OCI-LY3 (cell line): ENCODE results near the gene TLE5.

Source experiments
- H2AFZ ChIP-seq: fragments of 200-600, 300-600 bp; shearing (Covaris generic); 2 replicates; pipeline ENCODE4 v1.6.0; 2014; ENCODE audit warnings: antibody characterized with exemption, low read depth, low read length
- H3K27ac ChIP-seq: fragments of 200-600, 300-600 bp; sonication (generic); 2 replicates; pipeline ENCODE4 v1.5.1; 2014; ENCODE audit warnings: mild to moderate bottlenecking, low read length, moderate library complexity, mixed read lengths
- H3K27me3 ChIP-seq: fragments of 200-600, 300-600 bp; sonication (generic); 2 replicates; pipeline ENCODE4 v1.6.1; 2014; ENCODE audit warnings: low read depth, low read length, mixed read lengths
- H3K36me3 ChIP-seq: fragments of 200-600, 300-600 bp; sonication (generic); replicated peaks from 2 replicates; pipeline ENCODE3; 2014; ENCODE audit warnings: low read depth, low read length, mixed read lengths
- H3K4me1 ChIP-seq: fragments of 300-600, 200-600 bp; sonication (generic); 2 replicates; pipeline ENCODE4 v1.6.1; 2014; ENCODE audit warnings: low read length, mixed read lengths
- H3K4me2 ChIP-seq: fragments of 200-600, 300-600 bp; sonication (generic); 2 replicates; pipeline ENCODE4 v1.6.1; 2014; ENCODE audit warnings: low read length, mixed read lengths
- H3K4me3 ChIP-seq: fragments of 300-600, 200-600 bp; sonication (generic); 2 replicates; pipeline ENCODE4 v1.5.1; 2014; ENCODE audit warnings: antibody characterized with exemption, mild to moderate bottlenecking, low read length, moderate library complexity
- H3K79me2 ChIP-seq: fragments of 300-600, 200-600 bp; shearing (Covaris generic); 2 replicates; pipeline ENCODE4 v1.6.1; 2014; ENCODE audit warnings: mild to moderate bottlenecking, low read length, mixed read lengths
- H3K9ac ChIP-seq: fragments of 300-600, 200-600 bp; shearing (Covaris generic); 2 replicates; pipeline ENCODE4 v1.6.0; 2014; ENCODE audit warnings: mild to moderate bottlenecking, low read length, moderate library complexity
- H3K9me3 ChIP-seq: fragments of 200-600, 300-600 bp; shearing (Covaris generic); 2 replicates; pipeline ENCODE4 v1.6.1; 2014; ENCODE audit warnings: low read length, mixed read lengths; ENCODE audit not compliant: insufficient read depth
- H4K20me1 ChIP-seq: fragments of 200-600, 300-600 bp; sonication (generic); 2 replicates; pipeline ENCODE4 v1.6.1; 2016; ENCODE audit warnings: low read length, mixed read lengths; ENCODE audit not compliant: insufficient read depth
- EZH2phosphoT487 ChIP-seq: fragments of 200-600 bp; shearing (Covaris generic); IDR thresholded peaks from 2 replicates; pipeline ENCODE4 v1.6.1; 2018; ENCODE audit warnings: antibody characterized with exemption, mixed run types, low read depth
- TF ChIP-seq, protein P1 (sequence below): fragments of 200-600, 300-600 bp; sonication (generic); IDR thresholded peaks from 2 replicates; pipeline ENCODE4 v1.5.1; 2014; ENCODE audit warnings: antibody characterized with exemption, low read length, low read depth

Gene TLE5

GRCh38 chr19:3105641-3106508 is 43.6 kb upstream of the TLE5 start:
- no peak for TF ChIP-seq EZH2phosphoT487
- TF ChIP-seq, protein P1, sequence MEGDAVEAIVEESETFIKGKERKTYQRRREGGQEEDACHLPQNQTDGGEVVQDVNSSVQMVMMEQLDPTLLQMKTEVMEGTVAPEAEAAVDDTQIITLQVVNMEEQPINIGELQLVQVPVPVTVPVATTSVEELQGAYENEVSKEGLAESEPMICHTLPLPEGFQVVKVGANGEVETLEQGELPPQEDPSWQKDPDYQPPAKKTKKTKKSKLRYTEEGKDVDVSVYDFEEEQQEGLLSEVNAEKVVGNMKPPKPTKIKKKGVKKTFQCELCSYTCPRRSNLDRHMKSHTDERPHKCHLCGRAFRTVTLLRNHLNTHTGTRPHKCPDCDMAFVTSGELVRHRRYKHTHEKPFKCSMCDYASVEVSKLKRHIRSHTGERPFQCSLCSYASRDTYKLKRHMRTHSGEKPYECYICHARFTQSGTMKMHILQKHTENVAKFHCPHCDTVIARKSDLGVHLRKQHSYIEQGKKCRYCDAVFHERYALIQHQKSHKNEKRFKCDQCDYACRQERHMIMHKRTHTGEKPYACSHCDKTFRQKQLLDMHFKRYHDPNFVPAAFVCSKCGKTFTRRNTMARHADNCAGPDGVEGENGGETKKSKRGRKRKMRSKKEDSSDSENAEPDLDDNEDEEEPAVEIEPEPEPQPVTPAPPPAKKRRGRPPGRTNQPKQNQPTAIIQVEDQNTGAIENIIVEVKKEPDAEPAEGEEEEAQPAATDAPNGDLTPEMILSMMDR = no peak
- Histone ChIP-seq H4K20me1 (no peaks in the 10 kb centered on the region), H2AFZ (no peak overlapping the region), H3K36me3 (no peaks in the 10 kb centered on the region), H3K4me1 (peaks cover 9% of the 10 kb centered on the region), H3K27ac (no peak overlapping the region), H3K79me2 (no peaks in the 10 kb centered on the region), H3K27me3 (no peaks in the 10 kb centered on the region), H3K4me3 (no peak overlapping the region), H3K9ac (no peak overlapping the region), H3K4me2 (no peak overlapping the region), H3K9me3 (no peaks in the 10 kb centered on the region)

DNA sequence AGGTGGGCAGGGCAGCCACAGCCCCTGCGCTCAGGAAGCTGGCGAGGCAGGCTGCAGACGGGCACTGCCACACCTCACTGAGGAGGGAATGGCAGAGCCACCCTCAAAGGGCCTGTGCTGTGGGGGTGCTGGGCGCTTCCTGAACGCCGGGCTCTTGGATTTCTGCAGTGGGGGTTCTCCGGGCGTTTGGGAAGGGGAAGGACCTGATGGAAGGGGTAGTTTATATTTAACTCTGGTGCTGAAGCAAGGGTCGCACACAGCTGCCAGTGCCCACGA is 42.4 kb upstream of the TLE5 start:
- H3K4me2 ChIP-seq = no peak overlapping the region
- no peaks in the 10 kb centered on the region for H4K20me1 ChIP-seq
- no peak overlapping the region for H3K27ac ChIP-seq
- no peak overlapping the region for H2AFZ ChIP-seq
- H3K4me3 ChIP-seq = no peak overlapping the region
- H3K36me3 ChIP-seq = no peaks in the 10 kb centered on the region
- no peaks in the 10 kb centered on the region for H3K27me3 ChIP-seq
- H3K4me1 ChIP-seq = peaks cover 9% of the 10 kb centered on the region
- H3K9ac ChIP-seq = no peak overlapping the region
- H3K9me3 ChIP-seq = no peaks in the 10 kb centered on the region
- H3K79me2 ChIP-seq = no peaks in the 10 kb centered on the region
- TF ChIP-seq, protein P1 = no peak
- no peak for TF ChIP-seq EZH2phosphoT487

- Histone ChIP-seq H3K4me3 (no peak overlapping the region), H2AFZ (no peak overlapping the region), H3K4me2 (no peak overlapping the region), H3K27ac (no peak overlapping the region), H3K27me3 (no peaks in the 10 kb centered on the region), H3K4me1 (peaks cover 9% of the 10 kb centered on the region), H3K36me3 (no peaks in the 10 kb centered on the region), H3K9ac (no peak overlapping the region), H4K20me1 (no peaks in the 10 kb centered on the region), H3K9me3 (no peaks in the 10 kb centered on the region), H3K79me2 (no peaks in the 10 kb centered on the region)
- TF ChIP-seq, protein P1 = no peak
- no peak for TF ChIP-seq EZH2phosphoT487
Measured at GRCh38 chr19:3102239-3103140, 40.2 kb upstream of the TLE5 start.
